Spleen (tissue), 7 donors: ENCODE results near the gene HSDL1.

Experiments used
- POLR2A ChIP-seq, 3 donors: fragments of 450-650 bp; IDR thresholded peaks; one replicate each; pipeline ENCODE4 v1.5.1; 2017; ENCODE audit warnings: antibody characterized with exemption in 3 of 3, mild to moderate bottlenecking in 1 of 3
- TF ChIP-seq, protein P1 (sequence below), 11 experiments: fragments of 200-600 bp in 7 of 11; fragments of 450-650 bp in 4 of 11; sonication (generic) in 4 of 11; IDR thresholded peaks in 8 of 11; conservative IDR thresholded peaks in 3 of 11; 1 replicate in 7 of 11; 2 replicates in 4 of 11; pipeline versions ENCODE4 v1.4.0 to v1.8.0; 2016 to 2021; ENCODE audit warnings: antibody characterized with exemption in 11 of 11, inconsistent platforms in 4 of 11, mild to moderate bottlenecking in 1 of 11
- donor health status: DM: no; HTN: no; CAD: no; lungs with moderate emphysema.
- donor health status: DM: no; HTN: no; CAD: no.
- donor health status: DM: no; HTN: no; CAD: no.

DNA sequence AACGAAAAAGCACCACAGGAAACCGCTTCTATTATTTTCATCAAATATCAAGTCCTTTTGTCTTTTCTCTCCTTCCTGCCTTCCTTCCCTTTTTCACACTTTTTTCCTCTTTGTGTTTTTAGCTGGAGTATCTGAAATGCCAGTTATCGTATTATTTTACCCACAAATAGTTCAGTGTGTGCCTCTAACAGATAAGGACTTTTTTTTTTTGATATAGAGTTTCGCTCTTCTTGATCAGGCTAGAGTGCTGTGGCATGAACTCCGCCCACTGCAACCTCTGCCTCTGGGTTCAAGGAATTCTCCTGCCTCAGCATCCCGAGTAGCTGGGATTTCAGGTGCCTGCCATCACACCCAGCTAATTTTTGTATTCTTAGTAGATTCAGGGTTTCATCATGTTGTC lies 10.8 kb upstream of the HSDL1 start:
- no peak for TF ChIP-seq POLR2A (IDR thresholded peaks at IDR 0.05)
- TF ChIP-seq, protein P1, sequence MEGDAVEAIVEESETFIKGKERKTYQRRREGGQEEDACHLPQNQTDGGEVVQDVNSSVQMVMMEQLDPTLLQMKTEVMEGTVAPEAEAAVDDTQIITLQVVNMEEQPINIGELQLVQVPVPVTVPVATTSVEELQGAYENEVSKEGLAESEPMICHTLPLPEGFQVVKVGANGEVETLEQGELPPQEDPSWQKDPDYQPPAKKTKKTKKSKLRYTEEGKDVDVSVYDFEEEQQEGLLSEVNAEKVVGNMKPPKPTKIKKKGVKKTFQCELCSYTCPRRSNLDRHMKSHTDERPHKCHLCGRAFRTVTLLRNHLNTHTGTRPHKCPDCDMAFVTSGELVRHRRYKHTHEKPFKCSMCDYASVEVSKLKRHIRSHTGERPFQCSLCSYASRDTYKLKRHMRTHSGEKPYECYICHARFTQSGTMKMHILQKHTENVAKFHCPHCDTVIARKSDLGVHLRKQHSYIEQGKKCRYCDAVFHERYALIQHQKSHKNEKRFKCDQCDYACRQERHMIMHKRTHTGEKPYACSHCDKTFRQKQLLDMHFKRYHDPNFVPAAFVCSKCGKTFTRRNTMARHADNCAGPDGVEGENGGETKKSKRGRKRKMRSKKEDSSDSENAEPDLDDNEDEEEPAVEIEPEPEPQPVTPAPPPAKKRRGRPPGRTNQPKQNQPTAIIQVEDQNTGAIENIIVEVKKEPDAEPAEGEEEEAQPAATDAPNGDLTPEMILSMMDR (IDR thresholded peaks at IDR 0.05 in 8 of 11, conservative IDR thresholded peaks at IDR 0.05 in 3 of 11), result no peak
